Fibroblast of skin of right quadriceps (primary cell): Measurements from ENCODE around the gene BTBD9.
"Not testable (repeated sequence)": the region's sequence is repeated elsewhere in the genome, so short reads cannot be mapped to it uniquely, and the experiment has no call there.

Experiments used
- DNase-seq: peaks from one replicate; pipeline ENCODE4 v3.0.0-alpha.2; 2013

The BTBD9 gene

GRCh38 chr6:38133932-38134703 is 505.6 kb downstream of the BTBD9 start:
- no peak for DNase-seq

- DNase-seq, result peak; percentile 98
Observed at GRCh38 chr6:38131527-38131965, 508.2 kb downstream of the BTBD9 start.

- DNase-seq, result no peak
Observed at GRCh38 chr6:38127284-38127683, 512.4 kb downstream of the BTBD9 start.

GRCh38 chr6:38124224-38124926 is 515.4 kb downstream of the BTBD9 start:
- not testable (repeated sequence) for DNase-seq

- no peak for DNase-seq
Observed at GRCh38 chr6:38119516-38119915, 520.2 kb downstream of the BTBD9 start.

GRCh38 chr6:38118791-38119365 is 520.9 kb downstream of the BTBD9 start:
- no peak for DNase-seq
